SH-SY5Y (cell line): Measurements from ENCODE around the gene ABCA13.

Source experiments
- GATA2 ChIP-seq: IDR thresholded peaks from 2 replicates; pipeline ENCODE4 v1.6.1; 2011; ENCODE audit warnings: mild to moderate bottlenecking, low read depth, low read length
- GATA3 ChIP-seq: IDR thresholded peaks from 2 replicates; pipeline ENCODE4 v1.6.1; 2011; ENCODE audit warnings: low read depth, mild to moderate bottlenecking, low read length, moderate library complexity

DNA sequence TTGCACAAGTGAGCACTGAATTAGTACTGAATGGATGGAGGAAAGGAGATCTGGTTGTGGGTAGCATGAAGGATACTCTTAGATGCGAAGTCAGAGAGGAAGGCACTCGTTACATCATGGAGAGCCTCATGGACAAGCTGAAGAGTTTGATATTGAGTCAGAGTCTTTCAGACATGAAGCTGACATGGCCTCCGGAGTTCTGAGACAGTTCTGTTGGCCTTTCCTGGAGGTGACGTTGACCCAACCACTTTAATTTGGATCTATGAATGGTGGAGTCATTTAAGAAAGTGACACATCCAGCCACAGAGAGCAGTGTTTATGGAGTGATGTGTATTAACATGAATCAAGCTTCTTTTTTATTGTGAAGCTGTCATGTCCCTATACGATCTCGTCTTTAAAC is 466.8 kb downstream of the ABCA13 start:
- no peak for TF ChIP-seq GATA2
- TF ChIP-seq GATA3: no peak
